H9 (cell line): ENCODE data around the gene PAQR7. TPM values are rescaled to one million over a fixed set of nuclear protein-coding genes. Genes with fewer than 3 reads are reported as not detected.

ENCODE experiments used
- DNase-seq: peaks from one replicate; pipeline ENCODE4 v3.0.0-alpha.2; 2017
- H2AFZ ChIP-seq: one replicate; pipeline ENCODE4 v1.6.1; 2013; ENCODE audit warnings: mild to moderate bottlenecking, low read length, control low read depth, moderate library complexity
- H2AK5ac ChIP-seq: 2 replicates; pipeline ENCODE4 v1.6.1; 2013; ENCODE audit warnings: low read length, control low read depth, mixed read lengths; ENCODE audit not compliant: insufficient read length
- H2BK120ac ChIP-seq: one replicate; pipeline ENCODE4 v1.6.1; 2013; ENCODE audit warnings: low read depth, mild to moderate bottlenecking, low read length, control low read depth, inconsistent platforms; ENCODE audit not compliant: poor library complexity, severe bottlenecking
- H2BK12ac ChIP-seq: 2 replicates; pipeline ENCODE4 v1.6.1; 2013; ENCODE audit warnings: low read length, control low read depth, mixed read lengths, low read depth; ENCODE audit not compliant: insufficient read length
- H2BK15ac ChIP-seq: 2 replicates; pipeline ENCODE4 v1.6.1; 2013; ENCODE audit warnings: low read depth, low read length, control low read depth
- H2BK20ac ChIP-seq: one replicate; pipeline ENCODE4 v1.6.1; 2013; ENCODE audit warnings: low read depth, mild to moderate bottlenecking, low read length, control low read depth, inconsistent platforms; ENCODE audit not compliant: poor library complexity, severe bottlenecking
- H2BK5ac ChIP-seq: 2 replicates; pipeline ENCODE4 v1.6.1; 2013; ENCODE audit warnings: low read length, control low read depth, mixed read lengths; ENCODE audit not compliant: insufficient read length
- H3K14ac ChIP-seq: 2 replicates; pipeline ENCODE4 v1.6.1; 2013; ENCODE audit warnings: low read length, control low read depth; ENCODE audit not compliant: insufficient read depth
- H3K18ac ChIP-seq: 2 replicates; pipeline ENCODE4 v1.6.1; 2013; ENCODE audit warnings: low read depth, mild to moderate bottlenecking, mixed read lengths, low read length, control low read depth; ENCODE audit not compliant: insufficient read length
- H3K23ac ChIP-seq: 2 replicates; pipeline ENCODE4 v1.6.1; 2013; ENCODE audit warnings: low read length, control low read depth, mixed read lengths, low read depth; ENCODE audit not compliant: insufficient read length
- H3K23me2 ChIP-seq: 2 replicates; pipeline ENCODE4 v1.6.1; 2013; ENCODE audit warnings: low read depth, mild to moderate bottlenecking, mixed read lengths, low read length, control low read depth; ENCODE audit not compliant: insufficient read length, poor library complexity, severe bottlenecking
- H3K27ac ChIP-seq: 2 replicates; pipeline ENCODE4 v1.5.1; 2013; ENCODE audit warnings: low read length, control low read depth, mixed read lengths, low read depth; ENCODE audit not compliant: insufficient read length
- H3K27me3 ChIP-seq: 2 replicates; pipeline ENCODE4 v1.6.1; 2013; ENCODE audit warnings: low read length, control low read depth, inconsistent platforms; ENCODE audit not compliant: insufficient read depth
- H3K4ac ChIP-seq: 2 replicates; pipeline ENCODE4 v1.6.1; 2013; ENCODE audit warnings: low read depth, mild to moderate bottlenecking, control low read depth, inconsistent platforms, low read length, moderate library complexity
- H3K4me1 ChIP-seq: 2 replicates; pipeline ENCODE4 v1.6.1; 2013; ENCODE audit warnings: low read length, control low read depth, inconsistent platforms; ENCODE audit not compliant: insufficient read depth
- H3K4me2 ChIP-seq: 2 replicates; pipeline ENCODE4 v1.6.1; 2013; ENCODE audit warnings: low read length, control low read depth, mixed read lengths; ENCODE audit not compliant: insufficient read length, insufficient read depth
- H3K56ac ChIP-seq: 2 replicates; pipeline ENCODE4 v1.6.1; 2013; ENCODE audit warnings: low read depth, mild to moderate bottlenecking, mixed read lengths, low read length, control low read depth; ENCODE audit not compliant: insufficient read length
- H3K79me1 ChIP-seq: 2 replicates; pipeline ENCODE4 v1.6.1; 2013; ENCODE audit warnings: low read depth, mild to moderate bottlenecking, moderate library complexity, low read length, control low read depth, inconsistent platforms; ENCODE audit not compliant: insufficient read depth, poor library complexity, severe bottlenecking
- H3K79me2 ChIP-seq: 2 replicates; pipeline ENCODE4 v1.6.1; 2013; ENCODE audit warnings: low read length, control low read depth, inconsistent platforms; ENCODE audit not compliant: insufficient read depth
- H3K9ac ChIP-seq: 2 replicates; pipeline ENCODE4 v1.6.1; 2013; ENCODE audit warnings: low read length, control low read depth, mixed read lengths; ENCODE audit not compliant: insufficient read length; ENCODE audit errors: extremely low read depth
- H3K9me3 ChIP-seq: one replicate; pipeline ENCODE4 v1.6.1; 2013; ENCODE audit warnings: low read depth, low read length, inconsistent platforms; ENCODE audit not compliant: control insufficient read depth
- H3T11ph ChIP-seq: one replicate; pipeline ENCODE4 v1.6.1; 2013; ENCODE audit warnings: mild to moderate bottlenecking, low read length, control low read depth, inconsistent platforms
- H4K20me1 ChIP-seq: one replicate; pipeline ENCODE4 v1.6.1; 2013; ENCODE audit not compliant: control insufficient read depth, insufficient read length, insufficient read depth
- H4K5ac ChIP-seq: 2 replicates; pipeline ENCODE4 v1.6.1; 2013; ENCODE audit warnings: low read depth, mild to moderate bottlenecking, mixed read lengths, low read length, control low read depth; ENCODE audit not compliant: insufficient read length
- H4K8ac ChIP-seq: replicated peaks from 2 replicates; pipeline ENCODE4 v1.6.1; 2013; ENCODE audit warnings: low read length, control low read depth, mixed read lengths, low read depth; ENCODE audit not compliant: insufficient read length
- H4K91ac ChIP-seq: 2 replicates; pipeline ENCODE4 v1.6.1; 2013; ENCODE audit warnings: low read depth, mild to moderate bottlenecking, moderate library complexity, mixed read lengths, low read length, control low read depth; ENCODE audit not compliant: insufficient read length
- H3K27ac Mint-ChIP-seq, 3 experiments: 2 replicates in 2 of 3; 3 replicates in 1 of 3; pipeline ENCODE4 v1.8.0; 2020 to 2021; ENCODE audit warnings: mixed read lengths in 3 of 3, mild to moderate bottlenecking in 1 of 3, moderate library complexity in 1 of 3
- H3K27me3 Mint-ChIP-seq: 2 replicates; pipeline ENCODE4 v1.8.0; 2021; ENCODE audit warnings: low read depth, mild to moderate bottlenecking, moderate library complexity, mixed read lengths
- H3K36me3 Mint-ChIP-seq, 3 experiments: 2 replicates in 2 of 3; 3 replicates in 1 of 3; pipeline ENCODE4 v1.8.0; 2020 to 2021; ENCODE audit warnings: low read depth in 3 of 3, mixed read lengths in 3 of 3; ENCODE audit not compliant: insufficient read depth in 1 of 3
- H3K4me1 Mint-ChIP-seq, 2 experiments: 2 replicates each; pipeline ENCODE4 v1.8.0; 2020; ENCODE audit warnings: mixed read lengths in 2 of 2
- H3K4me3 Mint-ChIP-seq, 2 experiments: 2 replicates in 1 of 2; 3 replicates in 1 of 2; pipeline ENCODE4 v1.8.0; 2020 to 2021; ENCODE audit warnings: mild to moderate bottlenecking in 2 of 2, mixed read lengths in 2 of 2, moderate library complexity in 1 of 2
- H3K9me3 Mint-ChIP-seq, 2 experiments: 2 replicates in 1 of 2; 3 replicates in 1 of 2; pipeline ENCODE4 v1.8.0; 2020; ENCODE audit warnings: mild to moderate bottlenecking in 2 of 2, mixed read lengths in 2 of 2, moderate library complexity in 1 of 2
- CTCF ChIP-seq: fragments of 200-600 bp; sonication (generic); conservative IDR thresholded peaks from 3 replicates; pipeline ENCODE4 v1.8.0; 2021; ENCODE audit warnings: antibody characterized with exemption, mild to moderate bottlenecking
- WGBS: extraction: QIAGEN DNeasy Blood & Tissue Kit; methylation state at CpG from one replicate; pipeline ENCODE4 v1.1.7; 2013; ENCODE audit warnings: missing lambda C conversion rate, low lambda C conversion rate, mixed read lengths; ENCODE audit not compliant: insufficient read length; ENCODE audit errors: extremely low coverage; 5-methylcytosine and 5-hydroxymethylcytosine counted together
- total RNA-seq: library from RNA; stranded (reverse); gene quantifications from 2 replicates; pipeline ENCODE4 v1.2.1, GENCODE V29; 2021

PAQR7 gene
- total RNA-seq, 1 experiment from 2014 or later = 6.3 TPM

- Histone ChIP-seq H2BK12ac (no peak overlapping the region), H3K4me2 (no peak overlapping the region), H3T11ph (no peak overlapping the region), H2BK120ac (no peak overlapping the region), H3K9me3 (no peaks in the 10 kb centered on the region), H2BK15ac (no peak overlapping the region), H3K79me1 (no peaks in the 10 kb centered on the region), H4K8ac (no peak overlapping the region), H4K20me1 (no peaks in the 10 kb centered on the region), H3K56ac (no peak overlapping the region), H3K27me3 (no peaks in the 10 kb centered on the region), H4K5ac (no peak overlapping the region), H3K4me1 (peaks cover 2% of the 10 kb centered on the region; the same call in 1 of the 2 replicates), H2AFZ (no peak overlapping the region), H3K23ac (no peak overlapping the region), H2BK20ac (no peak overlapping the region), H3K79me2 (no peaks in the 10 kb centered on the region), H3K9ac (no peak overlapping the region), H4K91ac (no peak overlapping the region), H3K4ac (no peak overlapping the region), H2BK5ac (no peak overlapping the region), H3K18ac (no peak overlapping the region), H3K23me2 (peaks cover 5% of the 10 kb centered on the region), H2AK5ac (no peak overlapping the region), H3K14ac (no peak overlapping the region; the same call in 1 of the 2 replicates), H3K27ac (no peak overlapping the region)
- Mint-ChIP-seq H3K4me3 (no peak overlapping the region), H3K4me1 (peaks cover 18 to 23% of the 10 kb centered on the region in 2 experiments), H3K9me3 (no peaks in the 10 kb centered on the region), H3K27me3 (no peaks in the 10 kb centered on the region), H3K36me3 (peaks cover 0 to 13% (median 12%) of the 10 kb centered on the region in 3 experiments; a peak in 4 of 7 replicates), H3K27ac (peak overlapping the region in 1 of 3 experiments; percentile 87; a peak in 3 of 7 replicates)
- TF ChIP-seq CTCF = no peak
- no CpG with 5 or more reads among the region's 3 CpGs for WGBS
- DNase-seq = no peak
These were observed 11.1 kb downstream of the PAQR7 start for GRCh38 chr1:25864434-25864833.
